NCI-H146 (cell line): ENCODE data around the gene AP4B1.
"Not testable (repeated sequence)": the region's sequence is repeated elsewhere in the genome, so short reads cannot be mapped to it uniquely, and the experiment has no call there.

ENCODE experiments used
- DNase-seq: peaks from one replicate; lab custom pipeline; 2025; lab: John Stamatoyannopoulos, UW

AP4B1 gene

GRCh38 chr1:113904674-113905434 is at the start of gene AP4B1, which contains the start of gene DCLRE1B:
AP4B1 (minus strand) TSS chr1:113904799; CDS start chr1:113904717, 82 bp downstream.
DCLRE1B (plus strand) TSS chr1:113905326; CDS start chr1:113905587, 261 bp downstream.
- peak; percentile 100 for DNase-seq

GRCh38 chr1:113951719-113952118 is 47.1 kb upstream of the AP4B1 start:
- DNase-seq, result no peak

DNA sequence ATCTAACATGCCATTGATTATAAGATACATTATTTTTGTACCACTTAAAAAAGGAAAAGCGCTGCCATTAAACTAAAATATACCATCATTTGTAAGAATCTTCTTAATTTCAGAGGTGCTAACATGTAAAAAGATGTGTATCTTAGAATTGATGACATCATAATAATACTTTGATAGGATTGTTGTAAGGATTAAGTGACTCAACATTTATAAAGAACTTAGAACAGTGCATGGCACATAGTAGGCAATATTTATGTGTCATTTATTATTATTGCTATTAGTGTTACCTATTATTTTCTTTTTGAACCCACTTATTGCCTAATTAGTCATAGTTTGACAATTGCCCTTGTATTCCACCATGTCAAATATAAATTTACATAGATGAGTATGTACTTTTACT is 46.3 kb upstream of the AP4B1 start:
- DNase-seq, result no peak

DNA sequence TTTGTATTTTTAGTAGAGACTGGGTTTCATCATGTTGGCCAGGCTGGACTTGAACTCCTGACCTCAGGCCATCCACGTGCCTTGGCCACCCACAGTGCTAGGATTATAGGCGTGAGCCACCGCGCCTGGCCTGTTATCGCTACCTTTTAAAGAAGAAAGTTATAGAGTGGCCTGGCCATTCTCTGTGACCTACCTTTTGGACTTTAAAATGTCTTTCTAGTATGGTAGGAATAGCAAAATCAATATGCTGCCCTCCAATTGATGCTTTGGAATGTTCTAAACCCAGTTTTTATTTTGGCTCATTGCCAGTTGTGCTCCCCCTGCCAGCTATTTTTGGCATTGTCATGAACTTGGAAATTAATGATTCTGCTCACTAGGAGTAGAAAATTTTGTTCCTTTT is 44.4 kb upstream of the AP4B1 start:
- no peak for DNase-seq

DNA sequence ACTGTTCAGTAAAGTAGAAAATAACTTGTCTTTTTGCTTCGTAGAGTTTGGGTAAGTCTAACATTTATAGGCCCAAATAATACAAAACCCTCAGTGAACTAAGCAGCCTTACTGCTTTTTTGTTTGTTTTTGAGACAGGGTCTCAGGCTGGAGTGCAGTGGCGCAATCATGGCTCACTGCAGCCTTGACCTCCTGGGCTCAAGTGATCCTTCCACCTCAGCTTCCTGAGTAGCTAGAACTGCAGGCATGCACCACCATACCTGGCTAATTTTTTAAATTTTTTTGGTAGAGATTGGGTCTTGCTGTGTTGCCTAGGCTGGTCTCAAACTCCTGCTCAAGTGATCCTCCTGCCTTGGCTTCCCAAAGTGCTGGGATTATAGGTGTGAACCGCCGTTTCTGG is 43.6 kb upstream of the AP4B1 start:
- DNase-seq, result not testable (repeated sequence)

DNA sequence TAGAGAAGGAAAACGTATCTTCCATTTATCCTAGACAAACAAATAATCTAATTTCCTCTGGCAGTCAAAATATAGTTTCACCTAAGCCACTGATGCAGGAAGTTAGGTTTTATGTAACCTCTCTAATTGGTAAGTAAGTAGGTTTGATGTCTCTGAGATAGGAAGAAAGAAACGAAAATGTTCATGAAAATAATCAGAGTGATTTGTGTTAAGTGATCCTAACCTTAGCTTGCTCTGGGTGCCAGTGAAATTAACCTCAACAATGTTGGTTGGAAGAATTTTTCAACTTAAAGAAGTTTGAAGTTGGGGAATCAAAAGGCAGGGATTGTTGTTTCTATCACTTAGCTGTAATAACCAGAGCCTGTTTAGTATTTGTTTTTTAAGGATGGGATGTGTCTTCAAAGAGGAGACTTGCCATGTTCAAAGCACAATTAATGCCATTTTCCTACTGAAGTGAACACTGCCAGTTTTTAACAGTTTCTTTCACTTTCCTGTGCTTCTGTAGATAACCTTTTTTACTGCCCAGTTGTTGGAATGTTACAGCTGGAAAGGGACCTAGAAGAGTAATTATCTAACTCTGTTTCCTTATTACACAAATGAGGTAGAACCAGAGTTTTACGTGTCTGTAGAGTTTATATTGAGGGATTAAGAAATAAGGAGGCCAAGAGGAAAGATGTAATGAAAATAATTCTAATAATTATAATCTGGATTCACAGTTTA is 42.9 kb upstream of the AP4B1 start:
- DNase-seq, result no peak

- DNase-seq, result no peak
Observed at GRCh38 chr1:113946678-113947387, 42.2 kb upstream of the AP4B1 start.

GRCh38 chr1:113946112-113946511 is 41.5 kb upstream of the AP4B1 start:
- no peak for DNase-seq

- no peak for DNase-seq
Observed at GRCh38 chr1:113945329-113945728, 40.7 kb upstream of the AP4B1 start.

DNA sequence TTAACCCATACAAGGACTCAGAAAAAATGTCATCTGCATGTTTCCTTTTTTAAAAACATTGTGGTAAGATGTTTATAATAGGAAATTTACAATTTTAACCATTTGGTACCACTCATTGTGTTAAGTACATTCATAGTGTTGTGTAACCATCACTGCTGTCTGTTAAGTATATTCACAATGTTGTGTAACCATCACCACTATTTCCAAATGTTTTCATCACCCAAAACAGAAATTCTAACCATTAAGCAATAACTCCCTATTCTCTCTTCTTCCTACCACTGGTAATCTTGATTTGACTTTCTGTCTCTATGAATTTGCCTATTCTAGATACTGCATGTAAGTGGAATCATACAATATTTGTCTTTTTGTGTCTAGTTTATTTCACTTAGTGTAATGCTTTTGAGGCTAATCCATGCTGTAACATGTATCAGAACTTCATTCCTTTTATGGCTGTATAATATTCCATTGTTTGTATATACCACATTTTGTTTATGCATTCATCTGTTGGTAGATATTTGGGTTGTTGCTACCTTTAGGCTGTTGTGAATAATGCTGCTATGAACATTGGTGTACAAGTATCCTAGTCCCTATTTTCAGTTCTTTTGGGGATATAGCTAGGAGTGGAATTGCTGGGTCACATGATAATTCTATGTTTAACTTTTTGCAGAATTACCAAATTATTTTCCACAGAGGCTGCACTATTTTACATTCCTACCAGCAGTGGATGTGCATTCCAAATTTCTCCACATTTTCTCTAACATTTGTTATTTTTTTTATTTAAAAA is 38.6 kb upstream of the AP4B1 start:
- no peak for DNase-seq

DNA sequence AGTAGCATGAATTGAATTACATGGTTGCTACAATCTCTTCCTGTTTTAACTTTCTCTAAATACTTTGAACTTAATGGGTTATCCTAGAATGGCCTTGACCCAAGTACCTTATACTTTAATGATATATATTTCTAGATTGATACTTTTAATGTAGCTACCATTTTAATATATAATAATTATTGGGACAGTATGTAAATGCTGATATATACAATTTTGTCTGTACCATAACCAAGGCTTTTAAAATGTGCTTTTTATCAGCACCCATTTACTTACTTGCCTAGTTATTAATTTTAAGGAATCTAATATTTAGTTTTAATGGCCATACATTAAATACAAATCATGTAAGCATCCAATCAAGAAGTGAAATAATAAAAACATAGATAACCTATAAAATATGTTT is 37.9 kb upstream of the AP4B1 start:
- no peak for DNase-seq

DNA sequence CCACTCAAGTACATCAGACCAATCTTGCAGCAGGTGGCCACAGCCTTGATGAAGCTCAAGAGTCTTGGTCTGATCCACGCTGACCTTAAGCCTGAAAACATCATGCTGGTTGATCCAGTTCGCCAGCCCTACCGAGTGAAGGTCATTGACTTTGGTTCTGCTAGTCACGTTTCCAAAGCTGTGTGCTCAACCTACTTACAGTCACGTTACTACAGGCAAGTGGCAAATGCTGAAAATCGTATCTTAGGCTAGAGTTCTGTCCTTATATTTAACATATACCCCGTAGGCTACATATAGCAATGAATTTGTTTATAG is 36.6 kb upstream of the AP4B1 start:
- no peak for DNase-seq

GRCh38 chr1:113940365-113941244 is 36.0 kb upstream of the AP4B1 start:
- no peak for DNase-seq

- DNase-seq, result no peak
Observed at GRCh38 chr1:113938192-113938591, 33.6 kb upstream of the AP4B1 start.

- DNase-seq, result no peak
Observed at GRCh38 chr1:113937146-113937545, 32.5 kb upstream of the AP4B1 start.

GRCh38 chr1:113935970-113936369 is 31.4 kb upstream of the AP4B1 start:
- DNase-seq, result no peak

DNA sequence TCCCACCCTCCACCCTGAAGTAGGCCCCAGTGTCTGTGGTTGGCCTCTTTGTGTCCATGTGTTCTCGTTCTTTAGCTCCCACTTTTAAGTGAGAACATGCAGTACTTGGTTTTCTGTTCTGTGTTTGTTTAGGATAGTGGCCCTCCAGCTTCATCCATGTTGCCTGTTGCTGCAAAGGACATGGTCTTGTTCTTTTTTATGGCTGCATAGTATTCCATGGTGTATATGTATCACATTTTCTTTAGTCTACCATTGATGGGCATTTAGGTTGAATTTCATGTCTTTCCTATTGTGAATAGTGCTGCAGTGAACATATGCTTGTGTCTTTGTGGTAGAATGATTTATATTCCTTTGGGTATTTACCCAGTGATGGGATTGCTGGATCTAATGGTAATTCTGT is 30.6 kb upstream of the AP4B1 start:
- no peak for DNase-seq

DNA sequence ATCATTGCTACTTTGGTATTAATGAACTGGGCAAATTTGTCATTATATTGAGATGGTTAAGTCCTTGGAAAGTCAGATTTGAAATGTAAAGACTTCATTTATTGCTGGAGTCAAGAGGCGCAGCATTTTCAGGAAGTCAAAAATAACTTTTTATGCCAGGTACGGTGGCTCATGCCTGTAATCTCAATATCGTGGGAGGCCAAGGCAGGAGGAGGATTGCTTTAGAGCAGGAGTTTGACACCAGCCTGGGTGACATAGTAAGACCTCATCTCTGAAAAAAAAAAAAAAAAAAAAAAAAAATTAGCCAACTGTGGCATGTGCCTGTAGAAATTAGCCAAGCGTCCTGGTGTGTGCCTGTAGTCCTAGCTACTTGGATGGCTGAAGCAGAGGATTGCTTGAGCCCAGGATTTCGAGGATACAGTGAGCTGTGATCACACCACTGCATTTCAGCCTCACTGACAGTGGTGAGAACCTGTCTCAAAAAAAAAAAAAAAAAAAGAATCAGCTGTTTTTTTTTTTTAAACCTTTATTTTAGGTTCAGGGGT is 30.0 kb upstream of the AP4B1 start:
- no peak for DNase-seq

DNA sequence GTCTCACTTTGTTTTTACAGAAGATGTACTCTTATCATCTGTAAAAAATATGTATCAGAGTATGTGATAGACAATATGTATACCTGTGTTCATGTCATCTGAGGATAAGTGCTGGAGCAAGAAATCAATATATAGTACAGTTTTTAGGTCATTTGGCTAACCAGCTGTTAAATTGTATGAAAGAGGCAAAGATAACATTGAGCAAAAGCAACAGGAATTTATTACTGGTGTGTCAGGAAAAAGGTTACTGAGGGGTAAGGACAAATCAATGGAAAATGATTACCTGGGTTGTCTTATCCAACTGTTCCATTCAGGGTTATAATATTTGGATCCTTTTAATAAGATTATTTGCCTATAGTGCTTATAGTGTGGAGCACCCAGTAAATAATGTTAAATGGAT is 29.4 kb upstream of the AP4B1 start:
- DNase-seq, result no peak

- DNase-seq, result no peak
Observed at GRCh38 chr1:113931451-113931851, 26.9 kb upstream of the AP4B1 start.
